Esophagus muscularis mucosa (tissue), 3 donors: ENCODE results near the gene SLC39A11.

Experiments
- POLR2A ChIP-seq: fragments of 450-650 bp; IDR thresholded peaks from one replicate; pipeline ENCODE4 v1.6.1; 2017; ENCODE audit warnings: antibody characterized with exemption, moderate library complexity, mild to moderate bottlenecking, low read depth
- TF ChIP-seq, protein P1 (sequence below), 3 experiments: fragments of 200-600 bp in 2 of 3; fragments of 450-650 bp in 1 of 3; sonication (generic) in 2 of 3; IDR thresholded peaks; one replicate each; pipeline ENCODE4 v1.5.1; 2017 to 2019; ENCODE audit warnings: antibody characterized with exemption in 3 of 3, mild to moderate bottlenecking in 2 of 3, moderate library complexity in 1 of 3

DNA sequence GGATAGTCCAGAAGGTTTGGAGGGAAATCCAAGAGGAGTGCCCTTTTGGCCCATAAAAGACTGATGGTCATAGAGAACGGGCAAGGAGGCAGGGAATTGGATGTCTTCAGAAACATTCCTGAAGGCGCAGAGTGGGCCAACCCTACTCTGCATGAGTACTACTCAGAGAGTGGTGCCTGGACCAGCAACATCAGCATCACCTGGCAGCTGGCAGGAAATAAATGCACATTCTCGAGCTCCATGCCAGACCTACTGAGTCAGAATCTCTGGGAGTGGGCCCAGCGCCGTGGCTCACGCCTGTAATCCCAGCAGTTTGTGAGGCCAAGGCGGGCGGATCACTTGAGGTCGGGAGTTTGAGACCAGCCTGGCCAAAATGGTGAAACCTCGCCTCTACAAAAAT, 27.1 kb upstream of the SLC39A11 start:
- TF ChIP-seq, protein P1, sequence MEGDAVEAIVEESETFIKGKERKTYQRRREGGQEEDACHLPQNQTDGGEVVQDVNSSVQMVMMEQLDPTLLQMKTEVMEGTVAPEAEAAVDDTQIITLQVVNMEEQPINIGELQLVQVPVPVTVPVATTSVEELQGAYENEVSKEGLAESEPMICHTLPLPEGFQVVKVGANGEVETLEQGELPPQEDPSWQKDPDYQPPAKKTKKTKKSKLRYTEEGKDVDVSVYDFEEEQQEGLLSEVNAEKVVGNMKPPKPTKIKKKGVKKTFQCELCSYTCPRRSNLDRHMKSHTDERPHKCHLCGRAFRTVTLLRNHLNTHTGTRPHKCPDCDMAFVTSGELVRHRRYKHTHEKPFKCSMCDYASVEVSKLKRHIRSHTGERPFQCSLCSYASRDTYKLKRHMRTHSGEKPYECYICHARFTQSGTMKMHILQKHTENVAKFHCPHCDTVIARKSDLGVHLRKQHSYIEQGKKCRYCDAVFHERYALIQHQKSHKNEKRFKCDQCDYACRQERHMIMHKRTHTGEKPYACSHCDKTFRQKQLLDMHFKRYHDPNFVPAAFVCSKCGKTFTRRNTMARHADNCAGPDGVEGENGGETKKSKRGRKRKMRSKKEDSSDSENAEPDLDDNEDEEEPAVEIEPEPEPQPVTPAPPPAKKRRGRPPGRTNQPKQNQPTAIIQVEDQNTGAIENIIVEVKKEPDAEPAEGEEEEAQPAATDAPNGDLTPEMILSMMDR (IDR thresholded peaks at IDR 0.05), result no peak
- TF ChIP-seq POLR2A, result no peak
